ENCODE measurements around the gene DIP2B. TPM values are rescaled to one million over a fixed set of nuclear protein-coding genes. Genes with fewer than 3 reads are reported as not detected.
"Not testable (repeated sequence)": the region's sequence is repeated elsewhere in the genome, so short reads cannot be mapped to it uniquely, and the experiment has no call there.

Gene DIP2B
- polyA plus RNA-seq, 10 donors, result 14.4 to 26.2 (median 18.3) TPM

GRCh38 chr12:50765095-50765911 lies 260.5 kb downstream of the DIP2B start:
- peak; percentile 38 to 70 (median 44) for DNase-seq

- DNase-seq, result no peak
These were observed 263.6 kb downstream of the DIP2B start for GRCh38 chr12:50768391-50768790.

GRCh38 chr12:50768813-50769212 lies 264.0 kb downstream of the DIP2B start:
- not testable (repeated sequence) for DNase-seq

GRCh38 chr12:50771409-50771808 lies 266.6 kb downstream of the DIP2B start:
- DNase-seq, result no peak

GRCh38 chr12:50772470-50772869 lies 267.7 kb downstream of the DIP2B start:
- DNase-seq, result no peak

GRCh38 chr12:50772877-50773276 lies 268.1 kb downstream of the DIP2B start:
- no peak for DNase-seq

GRCh38 chr12:50775251-50775650 lies 270.5 kb downstream of the DIP2B start:
- no peak for DNase-seq

GRCh38 chr12:50776749-50777728 lies 272.3 kb downstream of the DIP2B start:
- no peak for DNase-seq

- no peak for DNase-seq
These were observed 274.1 kb downstream of the DIP2B start for GRCh38 chr12:50778663-50779590.

GRCh38 chr12:50780013-50780412 lies 275.2 kb downstream of the DIP2B start:
- no peak for DNase-seq

GRCh38 chr12:50784501-50784900 lies 279.7 kb downstream of the DIP2B start:
- no peak for DNase-seq

GRCh38 chr12:50785406-50786001 lies 280.7 kb downstream of the DIP2B start:
- no peak for DNase-seq

- DNase-seq, result peak in 1 of 3 donors; percentile 51
These were observed 281.9 kb downstream of the DIP2B start for GRCh38 chr12:50786498-50787231.

- DNase-seq, result no peak
These were observed 282.8 kb downstream of the DIP2B start for GRCh38 chr12:50787618-50788017.

- peak in 1 of 3 donors; percentile 7 for DNase-seq
These were observed 283.8 kb downstream of the DIP2B start for GRCh38 chr12:50788561-50788960.

GRCh38 chr12:50790081-50790480 lies 285.3 kb downstream of the DIP2B start:
- DNase-seq, result no peak

All from muscle of back (tissue), 11 donors.